Limb (tissue), 2 donors: Measurements from ENCODE around the gene HNRNPC.
A peak's percentile ranks its signal among the peaks of the same experiment; 100 is the strongest.
"Not testable (repeated sequence)": the region's sequence is repeated elsewhere in the genome, so short reads cannot be mapped to it uniquely, and the experiment has no call there.

ENCODE experiments used
- DNase-seq, 2 donors: peaks; one replicate each; pipeline ENCODE4 v3.0.0-alpha.2; 2016; ENCODE audit errors: extremely low spot score in 2 of 2

The HNRNPC gene

GRCh38 chr14:21248338-21248737 lies 20.9 kb downstream of the HNRNPC start:
- no peak for DNase-seq

- DNase-seq = no peak
Observed at GRCh38 chr14:21245813-21246212, 23.4 kb downstream of the HNRNPC start.

- no peak for DNase-seq
Observed at GRCh38 chr14:21244544-21244943, 24.7 kb downstream of the HNRNPC start.

GRCh38 chr14:21241218-21241819 lies 27.9 kb downstream of the HNRNPC start:
- peak in 1 of 2 donors; percentile 9 for DNase-seq

- no peak for DNase-seq
Observed at GRCh38 chr14:21240417-21240816, 28.8 kb downstream of the HNRNPC start.

- DNase-seq = no peak
Observed at GRCh38 chr14:21238823-21239518, 30.3 kb downstream of the HNRNPC start.

- no peak for DNase-seq
Observed at GRCh38 chr14:21236948-21237797, 32.1 kb downstream of the HNRNPC start.

- DNase-seq = no peak
Observed at GRCh38 chr14:21234112-21234511, 35.1 kb downstream of the HNRNPC start.

GRCh38 chr14:21233457-21234076 lies 35.7 kb downstream of the HNRNPC start:
- no peak for DNase-seq

- DNase-seq = no peak
Observed at GRCh38 chr14:21231020-21231652, 38.1 kb downstream of the HNRNPC start.

GRCh38 chr14:21229821-21230220 lies 39.4 kb downstream of the HNRNPC start:
- DNase-seq = no peak

- no peak for DNase-seq
Observed at GRCh38 chr14:21227981-21228380, 41.3 kb downstream of the HNRNPC start.

- no peak for DNase-seq
Observed at GRCh38 chr14:21227150-21227549, 42.1 kb downstream of the HNRNPC start.

- DNase-seq = no peak
Observed at GRCh38 chr14:21226467-21226866, 42.8 kb downstream of the HNRNPC start.

GRCh38 chr14:21225164-21225563 lies 44.1 kb downstream of the HNRNPC start:
- not testable (repeated sequence) for DNase-seq

- DNase-seq = no peak
Observed at GRCh38 chr14:21220874-21221477, 48.3 kb downstream of the HNRNPC start.

GRCh38 chr14:21219561-21220111 lies 49.6 kb downstream of the HNRNPC start:
- no peak for DNase-seq

GRCh38 chr14:21219120-21219519 lies 50.1 kb downstream of the HNRNPC start:
- DNase-seq = no peak

- DNase-seq = no peak
Observed at GRCh38 chr14:21215879-21216251, 53.4 kb downstream of the HNRNPC start.

- no peak for DNase-seq
Observed at GRCh38 chr14:21215130-21215878, 53.9 kb downstream of the HNRNPC start.
